ENCODE measurements around the gene KIRREL3. TPM values are rescaled to one million over a fixed set of nuclear protein-coding genes. Genes with fewer than 3 reads are reported as not detected.

KIRREL3 gene
- total RNA-seq, 2 experiments from 2014 or later = not detected

DNA sequence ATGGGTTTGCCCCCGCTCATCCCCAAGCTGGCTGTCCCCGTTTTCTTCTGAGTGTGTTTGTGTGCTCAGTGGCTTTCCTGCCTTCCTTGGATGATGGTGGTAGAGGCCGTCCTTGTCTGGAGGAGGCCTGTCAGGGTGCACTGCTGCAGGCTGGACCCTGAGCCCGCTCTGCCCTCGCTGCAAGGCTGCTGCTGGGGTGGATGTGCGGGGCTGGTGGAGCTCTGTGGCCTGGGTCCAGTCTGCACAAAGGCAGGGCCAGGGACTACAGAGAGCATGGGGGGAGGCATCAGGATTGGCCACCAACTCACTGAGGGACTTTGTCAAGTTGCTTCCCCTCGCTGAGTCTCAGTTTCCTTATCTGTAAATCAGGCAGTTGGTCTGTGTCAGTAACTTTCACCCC, 275.0 kb downstream of the KIRREL3 start:
- no peak overlapping the region for H3K27ac Mint-ChIP-seq
- H3K4me3 Mint-ChIP-seq = no peak overlapping the region
- H3K4me1 Mint-ChIP-seq (ENCODE audit: low read depth) = no peaks in the 10 kb centered on the region
- H3K36me3 Mint-ChIP-seq (ENCODE audit: low read depth) = no peaks in the 10 kb centered on the region
- CTCF ChIA-PET = no interaction called here
- peaks cover 5% of the 10 kb centered on the region for H3K27me3 Mint-ChIP-seq (ENCODE audit: low read depth)
- DNase-seq (no peak), ATAC-seq (no peak)
- POLR2A ChIA-PET = no interaction called here
- no peaks in the 10 kb centered on the region for H3K9me3 Mint-ChIP-seq (ENCODE audit: insufficient read depth)

DNA sequence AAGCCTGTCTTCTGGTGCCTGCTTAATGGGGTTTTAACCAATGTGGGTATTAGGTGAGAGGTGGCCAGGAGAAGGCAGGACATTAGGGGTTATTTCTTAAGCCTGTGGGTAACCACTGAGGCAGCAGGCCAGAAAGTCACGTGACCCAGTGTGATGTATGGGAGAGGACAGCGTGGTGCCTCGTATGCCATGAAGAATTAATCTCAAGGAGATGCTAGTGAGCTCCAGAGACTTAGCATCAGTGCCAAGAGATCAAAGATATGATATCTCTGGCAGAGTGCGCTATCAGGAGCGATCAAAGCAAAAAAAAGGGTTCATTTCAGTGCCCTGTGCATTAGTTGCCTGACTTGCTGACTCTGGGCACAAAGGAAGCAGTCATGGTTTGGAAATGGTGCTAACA, 275.5 kb downstream of the KIRREL3 start:
- Mint-ChIP-seq H3K27ac (no peak overlapping the region), H3K9me3 (ENCODE audit: insufficient read depth) (no peaks in the 10 kb centered on the region), H3K4me1 (ENCODE audit: low read depth) (no peaks in the 10 kb centered on the region), H3K4me3 (no peak overlapping the region), H3K36me3 (ENCODE audit: low read depth) (no peaks in the 10 kb centered on the region), H3K27me3 (ENCODE audit: low read depth) (peaks cover 5% of the 10 kb centered on the region)
- ChIA-PET POLR2A (no interaction called here), CTCF (no interaction called here)
- DNase-seq (no peak), ATAC-seq (no peak)

DNA sequence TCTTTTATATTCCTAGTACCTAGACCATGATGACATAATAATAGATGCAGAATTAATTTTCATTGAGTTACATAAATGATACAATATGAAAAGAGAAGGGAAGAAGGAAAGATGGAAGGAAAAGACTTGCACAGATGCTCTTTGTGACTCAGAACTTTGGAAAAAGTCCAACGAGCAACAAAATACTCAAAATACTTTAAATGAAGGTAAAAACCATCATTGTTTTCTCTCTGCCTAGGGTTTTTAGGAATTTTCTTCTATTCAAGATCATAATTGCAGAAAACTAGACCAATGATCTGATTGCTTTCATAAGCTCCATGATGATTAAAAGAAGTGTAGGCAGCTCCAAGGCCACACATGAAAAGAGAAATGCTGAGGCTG, 276.9 kb downstream of the KIRREL3 start:
- CTCF ChIA-PET = no interaction called here
- no peak overlapping the region for H3K4me3 Mint-ChIP-seq
- POLR2A ChIA-PET = no interaction called here
- no peak for ATAC-seq
- H3K27ac Mint-ChIP-seq = no peak overlapping the region
- H3K4me1 Mint-ChIP-seq (ENCODE audit: low read depth) = no peaks in the 10 kb centered on the region
- peaks cover 5% of the 10 kb centered on the region for H3K27me3 Mint-ChIP-seq (ENCODE audit: low read depth)
- H3K36me3 Mint-ChIP-seq (ENCODE audit: low read depth) = no peaks in the 10 kb centered on the region
- no peaks in the 10 kb centered on the region for H3K9me3 Mint-ChIP-seq (ENCODE audit: insufficient read depth)
- no peak for DNase-seq

DNA sequence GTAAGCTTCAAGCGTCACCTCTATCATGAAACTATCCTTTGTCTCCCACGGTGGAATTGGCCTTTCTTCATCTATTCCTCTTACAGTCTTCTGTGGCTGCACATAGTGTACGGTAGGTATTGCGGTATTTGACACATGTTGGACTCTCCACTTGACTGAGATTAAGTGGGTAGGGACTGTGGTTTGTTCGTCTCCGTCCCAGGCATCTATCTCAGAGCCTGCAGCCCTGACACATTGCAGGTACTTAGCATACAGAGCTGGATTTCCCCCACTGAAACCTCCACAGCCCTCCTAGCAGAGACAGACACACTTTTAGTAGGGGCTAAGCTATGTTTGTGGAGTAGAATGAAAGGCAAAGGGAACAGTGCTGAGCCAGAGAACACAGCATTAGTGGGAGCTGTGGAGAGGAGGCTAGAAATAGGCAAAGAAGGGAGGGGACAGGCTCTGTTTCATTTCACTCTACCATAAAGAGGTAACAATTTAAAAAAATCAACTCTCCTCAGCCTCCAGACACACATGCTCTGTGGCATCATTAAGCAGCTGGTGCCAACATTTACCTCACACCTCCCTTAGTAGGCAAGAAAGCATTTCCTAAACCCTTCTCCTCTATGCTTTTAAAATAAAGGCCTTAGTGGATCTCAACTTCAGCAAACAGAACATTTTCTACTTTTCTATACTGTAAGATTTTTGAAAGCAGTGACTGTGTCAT, 277.5 kb downstream of the KIRREL3 start:
- ATAC-seq (no peak), DNase-seq (no peak)
- Mint-ChIP-seq H3K27ac (no peak overlapping the region), H3K4me1 (ENCODE audit: low read depth) (no peaks in the 10 kb centered on the region), H3K36me3 (ENCODE audit: low read depth) (no peaks in the 10 kb centered on the region), H3K9me3 (ENCODE audit: insufficient read depth) (no peaks in the 10 kb centered on the region), H3K27me3 (ENCODE audit: low read depth) (peaks cover 5% of the 10 kb centered on the region), H3K4me3 (no peak overlapping the region)
- ChIA-PET CTCF (no interaction called here), POLR2A (no interaction called here)

DNA sequence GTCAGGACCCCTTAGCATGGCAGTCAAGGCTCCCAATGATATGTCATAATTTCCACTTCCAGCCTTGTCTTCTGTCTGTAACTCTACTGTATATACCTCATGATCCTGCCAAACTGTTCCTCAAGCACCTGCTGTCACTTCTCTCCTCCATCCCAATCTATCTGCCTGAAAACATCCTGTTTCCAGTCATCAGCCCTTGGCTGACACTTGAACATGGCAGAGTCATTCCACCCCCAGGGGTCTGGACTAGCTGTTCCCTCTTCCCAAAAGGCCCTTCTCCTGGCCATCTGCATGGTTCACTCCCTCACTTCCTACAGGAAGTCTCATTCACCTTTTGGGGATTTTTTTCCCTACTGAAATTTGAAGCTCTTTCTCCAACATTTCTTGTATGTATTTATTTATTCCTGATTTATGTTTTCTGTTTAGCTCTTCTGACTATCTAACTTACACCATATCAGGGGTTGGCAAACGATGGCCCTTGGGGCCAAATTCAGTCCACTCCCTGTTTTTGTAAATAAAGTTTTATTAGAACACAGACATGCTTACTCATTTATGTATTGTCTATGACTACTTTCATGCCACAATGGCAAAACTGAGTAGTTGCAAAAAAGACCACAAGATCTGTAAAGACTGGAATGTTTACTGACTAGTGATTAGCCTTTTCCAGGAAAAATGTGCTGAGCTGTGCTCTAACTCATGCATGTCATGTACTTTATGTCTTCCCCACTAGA, 278.4 kb downstream of the KIRREL3 start:
- Mint-ChIP-seq H3K4me1 (ENCODE audit: low read depth) (no peaks in the 10 kb centered on the region), H3K36me3 (ENCODE audit: low read depth) (no peaks in the 10 kb centered on the region), H3K27me3 (ENCODE audit: low read depth) (peaks cover 5% of the 10 kb centered on the region), H3K4me3 (no peak overlapping the region), H3K9me3 (ENCODE audit: insufficient read depth) (no peaks in the 10 kb centered on the region), H3K27ac (no peak overlapping the region)
- ChIA-PET CTCF (no interaction called here), POLR2A (no interaction called here)
- DNase-seq = no peak
- ATAC-seq = no peak

DNA sequence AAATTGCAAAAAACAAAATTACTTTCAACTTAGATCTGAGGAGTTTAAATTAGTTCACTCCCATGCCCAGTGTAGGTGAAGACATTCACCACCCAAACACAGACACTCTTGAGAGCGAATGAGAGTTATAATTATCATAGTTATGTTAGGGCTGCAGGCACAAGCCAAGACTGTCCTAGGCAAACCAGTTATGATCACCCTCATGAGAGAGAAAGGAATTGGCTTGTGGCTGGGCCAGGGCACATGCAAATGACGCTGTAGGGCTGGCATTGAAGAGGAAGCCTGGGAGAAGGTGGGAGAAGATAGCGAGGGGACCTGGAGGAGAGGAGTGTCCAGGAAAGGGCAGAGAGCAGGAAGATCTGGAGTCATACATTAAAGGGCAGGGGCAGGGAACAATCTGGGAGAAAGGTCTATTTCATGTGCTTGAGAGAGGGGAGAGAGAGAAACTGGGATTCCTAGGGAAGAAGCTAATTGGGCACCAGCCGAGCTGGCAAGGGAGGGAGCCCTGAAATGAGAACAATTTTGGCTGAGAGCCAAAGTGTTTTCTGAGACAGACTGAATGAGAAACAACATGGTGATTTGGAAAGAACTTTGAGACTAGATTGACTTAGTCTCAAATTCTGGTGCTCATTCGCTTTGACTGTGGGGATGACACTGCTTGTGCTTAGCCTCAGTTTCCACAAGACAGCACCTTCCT, 279.9 kb downstream of the KIRREL3 start:
- ATAC-seq (no peak), DNase-seq (no peak)
- no peak overlapping the region for H3K27ac Mint-ChIP-seq
- H3K27me3 Mint-ChIP-seq (ENCODE audit: low read depth) = peaks cover 5% of the 10 kb centered on the region
- ChIA-PET POLR2A (no interaction called here), CTCF (no interaction called here)
- no peaks in the 10 kb centered on the region for H3K4me1 Mint-ChIP-seq (ENCODE audit: low read depth)
- no peaks in the 10 kb centered on the region for H3K9me3 Mint-ChIP-seq (ENCODE audit: insufficient read depth)
- no peaks in the 10 kb centered on the region for H3K36me3 Mint-ChIP-seq (ENCODE audit: low read depth)
- H3K4me3 Mint-ChIP-seq = no peak overlapping the region

DNA sequence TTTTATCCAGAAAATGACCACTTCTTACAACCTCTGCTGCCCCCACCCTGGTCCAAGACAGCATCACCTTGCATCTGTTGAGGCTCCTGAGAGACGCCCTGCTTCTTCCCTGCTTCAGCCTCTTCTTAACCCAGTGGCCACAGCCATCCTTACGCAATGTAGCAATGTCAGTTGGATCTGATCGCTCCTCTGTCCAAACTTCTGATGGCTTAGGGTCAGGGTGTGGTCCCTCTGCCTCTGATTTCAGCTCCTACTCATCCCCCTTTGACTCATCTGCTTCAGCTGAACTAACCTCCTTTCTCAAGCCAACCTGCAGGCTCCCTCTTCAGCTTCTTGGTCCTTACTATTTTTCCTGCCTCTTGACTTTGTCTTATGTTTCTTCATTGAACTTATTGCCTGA, 280.8 kb downstream of the KIRREL3 start:
- ChIA-PET CTCF (interaction anchor here (1.2 kb wide), 1 partner anchor 271 kb away, joined by 5 read pairs; no protein-coding TSS in a partner anchor), POLR2A (no interaction called here)
- H3K9me3 Mint-ChIP-seq (ENCODE audit: insufficient read depth) = no peaks in the 10 kb centered on the region
- H3K27me3 Mint-ChIP-seq (ENCODE audit: low read depth) = peaks cover 5% of the 10 kb centered on the region
- no peaks in the 10 kb centered on the region for H3K4me1 Mint-ChIP-seq (ENCODE audit: low read depth)
- no peak for DNase-seq
- no peak overlapping the region for H3K4me3 Mint-ChIP-seq
- ATAC-seq = no peak
- H3K36me3 Mint-ChIP-seq (ENCODE audit: low read depth) = no peaks in the 10 kb centered on the region
- no peak overlapping the region for H3K27ac Mint-ChIP-seq

DNA sequence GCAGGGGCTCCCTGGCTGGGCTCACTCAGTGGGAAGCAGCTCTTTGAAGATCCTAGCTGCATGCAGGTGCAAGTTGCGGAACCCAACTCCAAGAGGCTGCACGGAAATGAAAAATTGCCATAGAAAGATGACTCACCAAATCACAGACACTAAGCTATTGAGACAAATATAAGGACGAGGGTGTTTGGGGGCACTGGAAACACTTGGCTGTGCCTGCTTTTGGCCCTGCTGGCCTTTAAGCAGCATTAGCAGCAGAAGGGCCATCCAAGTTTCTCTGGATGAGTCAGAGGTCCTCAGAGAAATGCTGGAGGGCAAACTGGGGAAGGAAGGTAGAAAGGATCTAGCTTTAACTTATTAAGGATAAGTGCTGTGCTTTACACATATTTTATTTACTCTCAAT, 282.3 kb downstream of the KIRREL3 start:
- ChIA-PET CTCF (no interaction called here), POLR2A (interaction anchor here (0.7 kb wide), 1 partner anchor 152 kb away, joined by 4 read pairs; no protein-coding TSS in a partner anchor)
- ATAC-seq (no peak), DNase-seq (no peak)
- Mint-ChIP-seq H3K4me1 (ENCODE audit: low read depth) (no peaks in the 10 kb centered on the region), H3K4me3 (no peak overlapping the region), H3K27ac (no peak overlapping the region), H3K36me3 (ENCODE audit: low read depth) (no peaks in the 10 kb centered on the region), H3K9me3 (ENCODE audit: insufficient read depth) (no peaks in the 10 kb centered on the region), H3K27me3 (ENCODE audit: low read depth) (peaks cover 3% of the 10 kb centered on the region)

DNA sequence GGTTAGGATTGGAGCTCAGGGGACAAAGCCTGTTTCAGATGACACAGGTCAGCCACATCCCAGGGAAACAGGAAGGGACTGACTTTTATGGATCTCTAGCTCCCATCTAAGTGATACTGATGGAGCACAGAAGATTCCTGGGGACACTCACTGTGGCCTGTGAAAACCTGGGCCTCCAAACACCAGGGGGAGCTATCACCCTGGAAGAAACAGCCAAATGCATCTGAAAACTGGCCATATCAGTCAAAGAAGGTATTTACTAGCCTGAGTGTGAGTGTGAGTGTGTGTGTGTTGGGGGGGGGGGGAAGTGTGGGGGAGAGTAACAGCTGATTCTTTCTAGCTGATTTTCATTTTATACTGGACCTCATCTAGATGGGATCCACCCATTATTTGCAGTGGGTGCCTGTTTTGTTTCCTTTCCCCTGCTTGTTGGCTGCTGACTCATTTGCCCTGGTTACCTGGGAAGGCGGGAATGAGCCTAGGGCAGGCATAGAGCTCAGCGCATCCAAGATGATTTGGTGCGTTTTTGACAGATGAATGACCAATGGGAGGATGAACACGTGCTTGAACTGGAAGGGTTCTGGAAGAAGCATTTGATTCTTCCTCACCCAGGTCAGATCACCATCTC, 284.0 kb downstream of the KIRREL3 start:
- Mint-ChIP-seq H3K4me3 (no peak overlapping the region), H3K4me1 (ENCODE audit: low read depth) (no peaks in the 10 kb centered on the region), H3K27ac (no peak overlapping the region), H3K36me3 (ENCODE audit: low read depth) (no peaks in the 10 kb centered on the region), H3K9me3 (ENCODE audit: insufficient read depth) (no peaks in the 10 kb centered on the region), H3K27me3 (ENCODE audit: low read depth) (peaks cover 7% of the 10 kb centered on the region)
- ATAC-seq (no peak), DNase-seq (peak; percentile 47)
- CTCF ChIA-PET = interaction anchor here (1.0 to 3.1 kb wide), 7 partner anchors 9 to 273 kb away, joined by 3 to 25 read pairs (median 4); no protein-coding TSS in a partner anchor
- POLR2A ChIA-PET = no interaction called here

DNA sequence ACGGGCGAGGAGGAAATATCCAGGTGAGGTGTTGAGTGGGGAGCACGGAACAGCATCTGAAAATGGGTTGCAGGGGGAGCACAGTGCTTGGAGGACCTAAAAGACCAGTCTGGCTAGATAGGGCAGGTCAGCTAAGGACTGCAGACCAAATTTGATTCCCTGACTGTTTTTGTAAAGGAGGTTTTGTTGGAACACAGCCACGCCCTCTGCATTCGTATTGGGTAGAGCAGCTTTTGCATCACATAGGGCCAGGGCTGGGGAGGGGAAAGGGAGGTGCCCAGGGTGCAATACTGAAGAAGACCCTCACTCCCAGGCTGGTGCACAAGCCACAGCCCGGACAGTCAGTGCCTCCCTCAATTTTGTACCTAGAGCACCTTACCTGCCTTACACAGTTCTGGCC, 286.8 kb downstream of the KIRREL3 start:
- H3K4me1 Mint-ChIP-seq (ENCODE audit: low read depth) = no peaks in the 10 kb centered on the region
- H3K27ac Mint-ChIP-seq = no peak overlapping the region
- no peak for ATAC-seq
- H3K4me3 Mint-ChIP-seq = no peak overlapping the region
- CTCF ChIA-PET = no interaction called here
- H3K27me3 Mint-ChIP-seq (ENCODE audit: low read depth) = peaks cover 4% of the 10 kb centered on the region
- POLR2A ChIA-PET = no interaction called here
- no peaks in the 10 kb centered on the region for H3K36me3 Mint-ChIP-seq (ENCODE audit: low read depth)
- H3K9me3 Mint-ChIP-seq (ENCODE audit: insufficient read depth) = no peaks in the 10 kb centered on the region
- no peak for DNase-seq

DNA sequence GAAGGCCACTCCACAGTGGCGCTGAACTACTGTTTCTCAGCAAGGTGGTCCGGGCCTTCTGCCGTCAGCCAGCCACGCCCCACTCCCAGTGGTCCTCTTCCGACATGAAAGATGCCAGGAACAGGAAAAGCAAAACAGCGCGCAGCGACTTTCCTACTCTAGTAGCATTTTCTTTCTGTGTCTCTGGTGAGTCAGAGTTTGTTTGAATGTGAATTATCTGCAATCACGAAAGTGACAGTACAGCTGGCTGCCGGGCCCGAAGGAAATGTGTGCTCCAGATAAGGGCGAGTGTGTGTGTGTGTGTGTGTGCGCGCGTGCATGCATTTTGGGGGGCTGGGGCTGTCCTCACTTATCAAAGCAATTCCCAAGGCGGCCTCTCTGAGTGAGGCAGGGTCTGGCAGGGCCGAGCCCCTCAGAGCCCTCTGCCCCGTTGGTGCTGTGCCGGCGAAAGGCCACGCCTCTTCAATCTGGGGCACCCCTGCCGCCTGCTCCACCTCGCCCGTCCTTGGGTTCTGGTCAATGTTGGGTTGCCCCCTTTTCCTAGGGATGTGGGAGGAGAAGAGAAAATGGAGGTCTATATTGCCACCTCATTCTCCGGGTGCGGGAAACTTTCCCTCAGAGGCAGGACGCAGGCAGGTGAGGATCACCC, 288.5 kb downstream of the KIRREL3 start:
- DNase-seq (no peak), ATAC-seq (no peak)
- Mint-ChIP-seq H3K4me1 (ENCODE audit: low read depth) (no peaks in the 10 kb centered on the region), H3K9me3 (ENCODE audit: insufficient read depth) (no peaks in the 10 kb centered on the region), H3K27ac (no peak overlapping the region), H3K36me3 (ENCODE audit: low read depth) (no peaks in the 10 kb centered on the region), H3K4me3 (no peak overlapping the region), H3K27me3 (ENCODE audit: low read depth) (peaks cover 4% of the 10 kb centered on the region)
- ChIA-PET CTCF (no interaction called here), POLR2A (no interaction called here)

Data from activated CD8-positive, alpha-beta T cell treated with anti-CD3 and anti-CD28 coated beads, Interleukin-2, amount 10 ng/mL, durations not matched to agents 7 days and 5 days (primary cell).